GM06990 (cell line): ENCODE measurements around the gene AURKA.

Experiments
- DNase-seq: peaks from one replicate; pipeline ENCODE4 v3.0.0-alpha.2; 2011; ENCODE audit not compliant: insufficient read length; ENCODE audit errors: extremely low read depth
- H3K27me3 ChIP-seq: replicated peaks from 2 replicates; pipeline ENCODE4 v1.6.0; 2011; ENCODE audit warnings: low read length; ENCODE audit not compliant: control insufficient read depth, insufficient read depth
- H3K36me3 ChIP-seq: 2 replicates; pipeline ENCODE4 v1.5.1; 2011; ENCODE audit warnings: low read length; ENCODE audit not compliant: control insufficient read depth, insufficient read depth
- H3K4me3 ChIP-seq: replicated peaks from 2 replicates; pipeline ENCODE4 v1.5.1; 2011; ENCODE audit warnings: low read depth, mild to moderate bottlenecking, control low read depth, low read length
- TF ChIP-seq, protein P1 (sequence below): IDR thresholded peaks from 2 replicates; pipeline ENCODE4 v1.5.1; 2011; ENCODE audit warnings: low read length, control low read depth, mild to moderate bottlenecking, inconsistent platforms; ENCODE audit not compliant: insufficient read depth, poor library complexity, severe bottlenecking

The AURKA gene

GRCh38 chr20:56386219-56386618, 5.8 kb downstream of the AURKA start:
- Histone ChIP-seq H3K4me3 (no peak overlapping the region), H3K27me3 (no peaks in the 10 kb centered on the region), H3K36me3 (peaks cover 19% of the 10 kb centered on the region)
- TF ChIP-seq, protein P1, sequence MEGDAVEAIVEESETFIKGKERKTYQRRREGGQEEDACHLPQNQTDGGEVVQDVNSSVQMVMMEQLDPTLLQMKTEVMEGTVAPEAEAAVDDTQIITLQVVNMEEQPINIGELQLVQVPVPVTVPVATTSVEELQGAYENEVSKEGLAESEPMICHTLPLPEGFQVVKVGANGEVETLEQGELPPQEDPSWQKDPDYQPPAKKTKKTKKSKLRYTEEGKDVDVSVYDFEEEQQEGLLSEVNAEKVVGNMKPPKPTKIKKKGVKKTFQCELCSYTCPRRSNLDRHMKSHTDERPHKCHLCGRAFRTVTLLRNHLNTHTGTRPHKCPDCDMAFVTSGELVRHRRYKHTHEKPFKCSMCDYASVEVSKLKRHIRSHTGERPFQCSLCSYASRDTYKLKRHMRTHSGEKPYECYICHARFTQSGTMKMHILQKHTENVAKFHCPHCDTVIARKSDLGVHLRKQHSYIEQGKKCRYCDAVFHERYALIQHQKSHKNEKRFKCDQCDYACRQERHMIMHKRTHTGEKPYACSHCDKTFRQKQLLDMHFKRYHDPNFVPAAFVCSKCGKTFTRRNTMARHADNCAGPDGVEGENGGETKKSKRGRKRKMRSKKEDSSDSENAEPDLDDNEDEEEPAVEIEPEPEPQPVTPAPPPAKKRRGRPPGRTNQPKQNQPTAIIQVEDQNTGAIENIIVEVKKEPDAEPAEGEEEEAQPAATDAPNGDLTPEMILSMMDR: no peak
- DNase-seq: no peak

- Histone ChIP-seq H3K4me3 (no peak overlapping the region), H3K36me3 (peaks cover 19% of the 10 kb centered on the region), H3K27me3 (no peaks in the 10 kb centered on the region)
- DNase-seq: no peak
- TF ChIP-seq, protein P1: no peak
Measured at GRCh38 chr20:56385130-56385529, 6.9 kb downstream of the AURKA start.

GRCh38 chr20:56383334-56383733, 8.7 kb downstream of the AURKA start:
- TF ChIP-seq, protein P1: no peak

GRCh38 chr20:56382696-56383095, 9.3 kb downstream of the AURKA start:
- Histone ChIP-seq H3K27me3 (no peaks in the 10 kb centered on the region), H3K36me3 (peaks cover 16% of the 10 kb centered on the region), H3K4me3 (no peak overlapping the region)
- TF ChIP-seq, protein P1: no peak
- DNase-seq: no peak

More at GRCh38 chr20:56383334-56383733, 8.7 kb downstream of the AURKA start:
- H3K4me3 ChIP-seq: no peak overlapping the region
- peaks cover 16% of the 10 kb centered on the region for H3K36me3 ChIP-seq
- H3K27me3 ChIP-seq: no peaks in the 10 kb centered on the region
- DNase-seq: no peak

DNA sequence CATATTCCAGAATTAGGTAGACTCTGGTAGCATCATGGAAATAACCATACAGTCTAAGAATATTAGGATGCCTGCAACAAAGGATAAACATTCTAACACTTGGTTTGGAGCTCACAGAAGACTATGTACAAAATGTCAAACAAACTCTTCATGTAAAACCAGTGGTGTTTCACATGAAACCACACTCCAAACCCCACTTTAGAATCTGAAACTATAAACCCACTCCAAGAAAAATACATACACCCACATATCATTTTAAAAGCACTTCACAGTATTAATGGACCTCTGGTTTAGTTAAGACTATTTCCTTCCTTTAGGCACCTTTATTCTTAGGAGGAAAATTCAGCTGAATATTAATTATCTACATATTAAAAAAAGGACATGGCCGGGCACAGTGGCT, 10.5 kb downstream of the AURKA start:
- Histone ChIP-seq H3K36me3 (peaks cover 16% of the 10 kb centered on the region), H3K27me3 (no peaks in the 10 kb centered on the region), H3K4me3 (no peak overlapping the region)
- DNase-seq: no peak
- TF ChIP-seq, protein P1: no peak

- Histone ChIP-seq H3K4me3 (no peak overlapping the region), H3K36me3 (peaks cover 12% of the 10 kb centered on the region), H3K27me3 (no peaks in the 10 kb centered on the region)
- no peak for DNase-seq
- TF ChIP-seq, protein P1: no peak
Measured at GRCh38 chr20:56380375-56380774, 11.6 kb downstream of the AURKA start.
